SK-N-SH treated with all-trans-retinoic acid at 6 μM for 48 hours (cell line): ENCODE measurements around the gene ZNF764.

Source experiments
- ATAC-seq: fragments of 200-7000 bp; cut with Tn5 transposase; 3 replicates; pipeline ENCODE4 v1.9.1; 2020; ENCODE audit warnings: mild to moderate bottlenecking, moderate library complexity
- ARNTL ChIP-seq: fragments of 450-650 bp; formaldehyde crosslinking; IDR thresholded peaks from 2 replicates; pipeline ENCODE4 v1.5.0; 2020; ENCODE audit warnings: low read depth, mild to moderate bottlenecking, moderate library complexity, borderline replicate concordance
- BACH2 ChIP-seq: fragments of 250-450 bp; sonication (Bioruptor Pico); IDR thresholded peaks from 2 replicates; pipeline ENCODE4 v1.9.0; 2021; ENCODE audit warnings: mild to moderate bottlenecking, borderline replicate concordance
- CSDC2 ChIP-seq: fragments of 250-450 bp; sonication (Bioruptor Pico); IDR thresholded peaks from 2 replicates; pipeline ENCODE4 v1.5.0; 2020; ENCODE audit warnings: mild to moderate bottlenecking, moderate library complexity
- ESRRG ChIP-seq: fragments of 250-450 bp; sonication (Bioruptor Pico); IDR thresholded peaks from 2 replicates; pipeline ENCODE4 v1.6.1; 2021; ENCODE audit warnings: mild to moderate bottlenecking
- GLIS3 ChIP-seq: fragments of 250-450 bp; sonication (Bioruptor Pico); IDR thresholded peaks from 2 replicates; pipeline ENCODE4 v1.5.0; 2020; ENCODE audit warnings: mild to moderate bottlenecking, moderate library complexity
- ISL1 ChIP-seq: fragments of 250-450 bp; sonication (Bioruptor Pico); IDR thresholded peaks from 2 replicates; pipeline ENCODE4 v2.1.2; 2022; ENCODE audit warnings: mild to moderate bottlenecking, moderate library complexity
- PPARA ChIP-seq: fragments of 250-450 bp; sonication (Bioruptor Pico); IDR thresholded peaks from 2 replicates; pipeline ENCODE4 v1.5.0; 2020; ENCODE audit warnings: mild to moderate bottlenecking, borderline replicate concordance
- RARB ChIP-seq: fragments of 250-450 bp; sonication (Bioruptor Pico); IDR thresholded peaks from 2 replicates; pipeline ENCODE4 v1.8.0; 2021; ENCODE audit warnings: mild to moderate bottlenecking, moderate library complexity
- TCF4 ChIP-seq: fragments of 250-450 bp; sonication (Bioruptor Pico); IDR thresholded peaks from 2 replicates; pipeline ENCODE4 v1.8.0; 2021; ENCODE audit warnings: mild to moderate bottlenecking, moderate library complexity, borderline replicate concordance
- ZC3H10 ChIP-seq: fragments of 250-450 bp; sonication (Bioruptor Pico); IDR thresholded peaks from 2 replicates; pipeline ENCODE4 v1.5.1; 2021; ENCODE audit warnings: mild to moderate bottlenecking, moderate library complexity
- ZFP3 ChIP-seq: fragments of 250-450 bp; sonication (Bioruptor Pico); IDR thresholded peaks from 2 replicates; pipeline ENCODE4 v1.5.0; 2020; ENCODE audit warnings: mild to moderate bottlenecking, moderate library complexity
- ZNF565 ChIP-seq: fragments of 450-650 bp; formaldehyde crosslinking; conservative IDR thresholded peaks from 2 replicates; pipeline ENCODE4 v1.5.0; 2020; ENCODE audit warnings: low read depth, mild to moderate bottlenecking, moderate library complexity
- ZNF70 ChIP-seq: fragments of 450-650 bp; formaldehyde crosslinking; IDR thresholded peaks from 2 replicates; pipeline ENCODE4 v1.5.0; 2020; ENCODE audit warnings: mild to moderate bottlenecking, moderate library complexity
- ZNF8 ChIP-seq: fragments of 450-650 bp; formaldehyde crosslinking; IDR thresholded peaks from 2 replicates; pipeline ENCODE4 v1.5.0; 2020; ENCODE audit warnings: mild to moderate bottlenecking, moderate library complexity
- TF ChIP-seq, protein P1 (sequence below): fragments of 250-450 bp; sonication (Bioruptor Pico); IDR thresholded peaks from 2 replicates; pipeline ENCODE4 v1.8.0; 2021; ENCODE audit warnings: low read depth, mild to moderate bottlenecking, moderate library complexity, borderline replicate concordance
- TF ChIP-seq, protein P2 (sequence below): fragments of 250-450 bp; sonication (Bioruptor Pico); IDR thresholded peaks from 2 replicates; pipeline ENCODE4 v1.8.0; 2020; ENCODE audit warnings: mild to moderate bottlenecking, moderate library complexity, borderline replicate concordance
- TF ChIP-seq, protein P3 (sequence below): fragments of 250-450 bp; sonication (Bioruptor Pico); IDR thresholded peaks from 2 replicates; pipeline ENCODE4 v1.5.0; 2020; ENCODE audit warnings: mild to moderate bottlenecking, moderate library complexity
- TF ChIP-seq, protein P4 (sequence below): fragments of 250-450 bp; sonication (Bioruptor Pico); IDR thresholded peaks from 2 replicates; pipeline ENCODE4 v1.5.1; 2020; ENCODE audit warnings: low read depth, mild to moderate bottlenecking, moderate library complexity

Gene ZNF764

DNA sequence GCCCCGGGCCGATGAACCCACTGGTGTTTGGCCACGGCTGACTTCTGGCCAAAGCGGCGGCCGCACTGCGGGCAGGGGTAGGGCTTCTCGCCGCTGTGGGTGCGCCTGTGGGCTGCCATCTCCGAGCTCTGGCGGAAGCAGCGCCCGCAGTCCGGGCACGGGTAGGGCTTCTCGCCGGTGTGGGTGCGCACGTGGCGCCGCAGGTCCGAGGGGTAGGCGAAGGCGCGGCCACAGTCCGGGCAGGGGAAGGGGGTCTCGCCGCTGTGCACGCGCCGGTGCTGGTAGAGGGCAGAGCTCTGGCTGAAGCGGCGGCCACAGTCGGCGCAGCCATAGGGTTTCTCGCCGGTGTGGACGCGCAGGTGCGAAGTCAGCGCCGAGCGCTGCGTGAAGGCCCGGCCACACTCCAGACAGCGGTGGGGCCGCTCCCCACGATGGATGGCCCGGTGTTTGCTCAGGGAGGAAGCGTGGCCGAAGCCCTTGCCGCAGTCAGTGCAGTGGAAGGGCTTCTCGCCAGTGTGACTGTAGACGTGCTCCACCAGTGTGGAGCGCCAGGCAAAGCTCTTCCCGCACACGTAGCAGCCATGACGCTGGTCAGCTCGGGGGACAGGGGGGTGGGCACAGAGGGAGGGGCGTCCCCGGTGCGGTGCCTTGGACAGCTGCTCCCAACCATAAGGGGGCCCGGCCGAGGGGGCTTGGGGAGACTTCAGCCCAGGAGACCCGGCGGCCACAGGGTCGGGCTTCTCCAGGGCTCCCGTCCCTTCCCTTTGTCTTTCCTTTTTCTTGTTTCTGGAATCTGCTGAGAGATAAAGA is 2.7 kb downstream of the ZNF764 start (continued):
- no peak for TF ChIP-seq BACH2 (CRISPR knock-in tag)

DNA sequence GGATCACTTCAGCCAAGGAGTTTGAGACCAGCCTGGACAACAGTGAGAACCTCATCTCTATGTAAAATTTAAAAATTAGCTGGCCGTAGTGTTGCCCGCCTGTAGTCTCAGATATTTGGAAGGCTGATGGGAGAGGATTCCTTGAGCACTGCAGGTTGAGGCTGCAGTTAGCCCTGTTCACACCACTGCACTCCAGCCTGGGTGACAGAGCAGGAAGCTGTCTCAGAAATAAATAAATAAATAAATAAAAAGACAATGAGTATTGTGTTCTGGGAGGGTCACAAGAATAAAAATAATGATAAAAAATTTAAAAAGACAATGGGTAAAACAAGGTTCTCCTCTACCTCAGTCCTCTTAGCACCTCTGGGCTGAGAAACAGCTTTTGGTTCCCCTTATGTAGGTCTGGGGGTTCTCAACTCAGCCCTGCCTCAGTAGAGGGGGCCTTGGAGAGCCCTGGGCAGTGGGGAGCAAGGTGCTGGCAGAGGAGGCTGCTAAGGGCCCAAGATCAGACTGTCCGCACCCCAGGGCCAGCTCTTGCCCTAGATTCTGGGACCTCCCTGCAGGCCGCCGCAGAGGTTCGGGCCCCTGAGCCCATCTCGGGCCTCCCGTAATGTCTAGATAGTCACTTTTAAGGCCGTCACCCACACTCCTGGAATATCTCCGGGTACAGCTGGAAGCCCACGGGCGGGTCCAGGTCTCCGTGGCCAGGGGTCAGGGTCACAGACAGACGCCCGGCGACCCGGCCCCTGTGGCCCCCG is 3.4 kb downstream of the ZNF764 start:
- TF ChIP-seq, protein P1, sequence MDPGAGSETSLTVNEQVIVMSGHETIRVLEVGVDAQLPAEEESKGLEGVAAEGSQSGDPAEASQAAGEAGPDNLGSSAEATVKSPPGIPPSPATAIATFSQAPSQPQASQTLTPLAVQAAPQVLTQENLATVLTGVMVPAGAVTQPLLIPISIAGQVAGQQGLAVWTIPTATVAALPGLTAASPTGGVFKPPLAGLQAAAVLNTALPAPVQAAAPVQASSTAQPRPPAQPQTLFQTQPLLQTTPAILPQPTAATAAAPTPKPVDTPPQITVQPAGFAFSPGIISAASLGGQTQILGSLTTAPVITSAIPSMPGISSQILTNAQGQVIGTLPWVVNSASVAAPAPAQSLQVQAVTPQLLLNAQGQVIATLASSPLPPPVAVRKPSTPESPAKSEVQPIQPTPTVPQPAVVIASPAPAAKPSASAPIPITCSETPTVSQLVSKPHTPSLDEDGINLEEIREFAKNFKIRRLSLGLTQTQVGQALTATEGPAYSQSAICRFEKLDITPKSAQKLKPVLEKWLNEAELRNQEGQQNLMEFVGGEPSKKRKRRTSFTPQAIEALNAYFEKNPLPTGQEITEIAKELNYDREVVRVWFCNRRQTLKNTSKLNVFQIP (CRISPR knock-in tag), result no peak
- TF ChIP-seq ZFP3 (CRISPR knock-in tag) (no peak), ESRRG (CRISPR knock-in tag) (no peak), PPARA (CRISPR knock-in tag) (no peak), RARB (CRISPR knock-in tag) (no peak), BACH2 (CRISPR knock-in tag) (no peak)
- TF ChIP-seq, protein P2, sequence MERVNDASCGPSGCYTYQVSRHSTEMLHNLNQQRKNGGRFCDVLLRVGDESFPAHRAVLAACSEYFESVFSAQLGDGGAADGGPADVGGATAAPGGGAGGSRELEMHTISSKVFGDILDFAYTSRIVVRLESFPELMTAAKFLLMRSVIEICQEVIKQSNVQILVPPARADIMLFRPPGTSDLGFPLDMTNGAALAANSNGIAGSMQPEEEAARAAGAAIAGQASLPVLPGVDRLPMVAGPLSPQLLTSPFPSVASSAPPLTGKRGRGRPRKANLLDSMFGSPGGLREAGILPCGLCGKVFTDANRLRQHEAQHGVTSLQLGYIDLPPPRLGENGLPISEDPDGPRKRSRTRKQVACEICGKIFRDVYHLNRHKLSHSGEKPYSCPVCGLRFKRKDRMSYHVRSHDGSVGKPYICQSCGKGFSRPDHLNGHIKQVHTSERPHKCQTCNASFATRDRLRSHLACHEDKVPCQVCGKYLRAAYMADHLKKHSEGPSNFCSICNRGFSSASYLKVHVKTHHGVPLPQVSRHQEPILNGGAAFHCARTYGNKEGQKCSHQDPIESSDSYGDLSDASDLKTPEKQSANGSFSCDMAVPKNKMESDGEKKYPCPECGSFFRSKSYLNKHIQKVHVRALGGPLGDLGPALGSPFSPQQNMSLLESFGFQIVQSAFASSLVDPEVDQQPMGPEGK (CRISPR knock-in tag), result no peak
- TF ChIP-seq, all 23 proteins: peak for 0
- ATAC-seq, result no peak

DNA sequence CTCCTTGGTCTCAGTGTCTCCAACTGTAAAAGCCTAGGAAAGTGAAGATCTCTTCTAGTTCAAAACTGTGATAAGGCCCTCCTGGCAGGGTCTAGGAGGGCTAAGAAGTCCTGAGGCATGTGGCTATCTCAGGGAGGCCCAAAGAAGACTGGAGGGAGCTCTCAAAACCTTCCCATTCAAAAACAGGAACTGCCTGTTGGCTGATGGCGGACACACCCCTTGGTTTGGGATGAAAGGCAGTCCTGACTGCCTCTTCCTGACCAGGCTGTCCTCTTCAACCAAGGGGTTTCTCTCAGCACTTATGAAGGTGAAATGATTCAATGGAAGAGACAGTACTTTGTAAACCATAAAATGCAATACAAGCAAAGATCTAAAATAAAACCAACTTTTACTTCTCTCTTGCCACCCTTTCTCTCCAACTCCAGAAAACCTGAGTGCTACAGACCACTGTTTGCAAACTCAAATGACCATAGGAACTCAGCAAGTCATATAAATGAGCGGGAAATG is 4.7 kb downstream of the ZNF764 start:
- TF ChIP-seq ARNTL (CRISPR knock-in tag), result no peak
- no peak for TF ChIP-seq ZC3H10 (CRISPR knock-in tag)
- no peak for ATAC-seq

DNA sequence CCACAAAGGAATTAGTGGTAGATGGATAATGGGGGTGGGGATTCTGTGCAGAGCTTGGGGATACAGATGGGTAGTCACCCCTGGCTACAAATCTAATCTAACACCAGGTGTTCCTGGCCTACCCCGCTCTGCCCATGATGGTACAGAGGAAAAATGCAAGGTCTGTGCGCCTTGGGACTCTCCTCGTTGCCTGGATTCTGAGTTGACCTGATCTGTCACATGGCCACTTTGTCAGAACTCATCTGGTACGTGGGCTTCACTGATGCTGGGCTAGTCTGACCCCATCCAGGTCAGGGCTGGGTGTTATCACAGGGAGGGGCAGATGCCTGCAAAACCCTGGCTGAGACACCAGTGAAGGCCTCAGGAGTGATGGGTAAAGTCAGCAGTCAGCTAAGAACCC is 5.2 kb downstream of the ZNF764 start:
- TF ChIP-seq, protein P3, sequence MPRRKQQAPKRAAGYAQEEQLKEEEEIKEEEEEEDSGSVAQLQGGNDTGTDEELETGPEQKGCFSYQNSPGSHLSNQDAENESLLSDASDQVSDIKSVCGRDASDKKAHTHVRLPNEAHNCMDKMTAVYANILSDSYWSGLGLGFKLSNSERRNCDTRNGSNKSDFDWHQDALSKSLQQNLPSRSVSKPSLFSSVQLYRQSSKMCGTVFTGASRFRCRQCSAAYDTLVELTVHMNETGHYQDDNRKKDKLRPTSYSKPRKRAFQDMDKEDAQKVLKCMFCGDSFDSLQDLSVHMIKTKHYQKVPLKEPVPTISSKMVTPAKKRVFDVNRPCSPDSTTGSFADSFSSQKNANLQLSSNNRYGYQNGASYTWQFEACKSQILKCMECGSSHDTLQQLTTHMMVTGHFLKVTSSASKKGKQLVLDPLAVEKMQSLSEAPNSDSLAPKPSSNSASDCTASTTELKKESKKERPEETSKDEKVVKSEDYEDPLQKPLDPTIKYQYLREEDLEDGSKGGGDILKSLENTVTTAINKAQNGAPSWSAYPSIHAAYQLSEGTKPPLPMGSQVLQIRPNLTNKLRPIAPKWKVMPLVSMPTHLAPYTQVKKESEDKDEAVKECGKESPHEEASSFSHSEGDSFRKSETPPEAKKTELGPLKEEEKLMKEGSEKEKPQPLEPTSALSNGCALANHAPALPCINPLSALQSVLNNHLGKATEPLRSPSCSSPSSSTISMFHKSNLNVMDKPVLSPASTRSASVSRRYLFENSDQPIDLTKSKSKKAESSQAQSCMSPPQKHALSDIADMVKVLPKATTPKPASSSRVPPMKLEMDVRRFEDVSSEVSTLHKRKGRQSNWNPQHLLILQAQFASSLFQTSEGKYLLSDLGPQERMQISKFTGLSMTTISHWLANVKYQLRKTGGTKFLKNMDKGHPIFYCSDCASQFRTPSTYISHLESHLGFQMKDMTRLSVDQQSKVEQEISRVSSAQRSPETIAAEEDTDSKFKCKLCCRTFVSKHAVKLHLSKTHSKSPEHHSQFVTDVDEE (CRISPR knock-in tag), result no peak
- TF ChIP-seq ARNTL (CRISPR knock-in tag), result no peak
- no peak for TF ChIP-seq ZNF8
- TF ChIP-seq ZFP3 (CRISPR knock-in tag), result no peak
- no peak for TF ChIP-seq ZNF70
- ATAC-seq, result no peak

DNA sequence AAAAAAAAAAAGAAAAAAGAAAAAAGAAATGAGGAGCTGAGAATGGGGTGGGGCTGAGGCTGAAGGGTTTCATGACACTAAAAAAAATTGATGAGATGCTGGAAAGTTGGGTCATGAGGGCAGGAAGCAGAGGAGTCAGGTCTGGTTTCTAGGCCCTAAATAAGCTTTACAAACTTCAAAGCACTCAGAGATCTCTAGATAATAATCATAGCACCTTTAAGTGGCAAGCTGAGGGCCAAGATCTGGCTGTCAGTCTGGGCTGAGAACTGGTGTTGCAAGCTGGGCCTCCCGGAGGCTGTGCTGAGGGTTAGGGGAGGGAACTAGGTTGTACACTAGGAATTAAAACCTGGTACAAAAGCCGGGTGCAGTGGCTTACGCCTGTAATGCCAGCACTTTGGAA is 6.4 kb downstream of the ZNF764 start:
- no peak for ATAC-seq
- TF ChIP-seq ZNF8 (no peak), ISL1 (CRISPR knock-in tag) (no peak), TCF4 (no peak), ZC3H10 (CRISPR knock-in tag) (no peak), CSDC2 (CRISPR knock-in tag) (no peak), ARNTL (CRISPR knock-in tag) (no peak), RARB (CRISPR knock-in tag) (no peak), ZNF70 (no peak), ESRRG (CRISPR knock-in tag) (no peak), GLIS3 (no peak), BACH2 (CRISPR knock-in tag) (no peak), ZNF565 (CRISPR knock-in tag) (no peak), ZFP3 (CRISPR knock-in tag) (no peak)
- TF ChIP-seq, protein P4, sequence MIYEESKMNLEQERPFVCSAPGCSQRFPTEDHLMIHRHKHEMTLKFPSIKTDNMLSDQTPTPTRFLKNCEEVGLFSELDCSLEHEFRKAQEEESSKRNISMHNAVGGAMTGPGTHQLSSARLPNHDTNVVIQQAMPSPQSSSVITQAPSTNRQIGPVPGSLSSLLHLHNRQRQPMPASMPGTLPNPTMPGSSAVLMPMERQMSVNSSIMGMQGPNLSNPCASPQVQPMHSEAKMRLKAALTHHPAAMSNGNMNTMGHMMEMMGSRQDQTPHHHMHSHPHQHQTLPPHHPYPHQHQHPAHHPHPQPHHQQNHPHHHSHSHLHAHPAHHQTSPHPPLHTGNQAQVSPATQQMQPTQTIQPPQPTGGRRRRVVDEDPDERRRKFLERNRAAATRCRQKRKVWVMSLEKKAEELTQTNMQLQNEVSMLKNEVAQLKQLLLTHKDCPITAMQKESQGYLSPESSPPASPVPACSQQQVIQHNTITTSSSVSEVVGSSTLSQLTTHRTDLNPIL (CRISPR knock-in tag), result no peak
- TF ChIP-seq, protein P2 (CRISPR knock-in tag), result no peak
- TF ChIP-seq, protein P3 (CRISPR knock-in tag), result no peak
